Measurements from ENCODE around the gene ERBB2. TPM values are rescaled to one million over a fixed set of nuclear protein-coding genes. Genes with fewer than 3 reads are reported as not detected.
"Not testable (repeated sequence)": the region's sequence is repeated elsewhere in the genome, so short reads cannot be mapped to it uniquely, and the experiment has no call there.

Gene ERBB2
- total RNA-seq, 1 experiment from 2014 or later = 51.1 TPM

DNA sequence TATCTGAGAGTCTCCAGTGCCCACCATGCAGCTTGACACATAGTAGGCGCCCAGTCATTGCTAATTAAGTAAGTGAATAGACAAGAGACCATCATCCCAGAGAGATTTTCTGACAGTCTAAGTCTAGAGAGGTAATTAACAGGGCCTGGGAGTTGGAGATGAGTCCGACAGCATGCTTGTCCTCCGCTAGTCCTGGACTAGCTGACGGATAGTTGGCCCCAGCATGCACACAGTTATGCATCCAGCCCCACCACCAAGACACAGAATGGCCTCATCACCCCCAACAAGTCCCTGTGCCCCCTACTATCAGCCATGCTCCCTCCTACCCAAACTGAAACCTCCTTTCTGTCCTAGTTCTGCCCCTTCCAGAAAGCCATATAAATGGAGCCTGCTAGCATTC, 47.9 kb downstream of the ERBB2 start:
- no peak for DNase-seq (ENCODE audit: low read depth)
- in situ Hi-C loops (cut with HindIII; ENCODE audit: low pct_unique_long_range_greater_than_20kb, low sequenced_read_pairs) = no loop called here

DNA sequence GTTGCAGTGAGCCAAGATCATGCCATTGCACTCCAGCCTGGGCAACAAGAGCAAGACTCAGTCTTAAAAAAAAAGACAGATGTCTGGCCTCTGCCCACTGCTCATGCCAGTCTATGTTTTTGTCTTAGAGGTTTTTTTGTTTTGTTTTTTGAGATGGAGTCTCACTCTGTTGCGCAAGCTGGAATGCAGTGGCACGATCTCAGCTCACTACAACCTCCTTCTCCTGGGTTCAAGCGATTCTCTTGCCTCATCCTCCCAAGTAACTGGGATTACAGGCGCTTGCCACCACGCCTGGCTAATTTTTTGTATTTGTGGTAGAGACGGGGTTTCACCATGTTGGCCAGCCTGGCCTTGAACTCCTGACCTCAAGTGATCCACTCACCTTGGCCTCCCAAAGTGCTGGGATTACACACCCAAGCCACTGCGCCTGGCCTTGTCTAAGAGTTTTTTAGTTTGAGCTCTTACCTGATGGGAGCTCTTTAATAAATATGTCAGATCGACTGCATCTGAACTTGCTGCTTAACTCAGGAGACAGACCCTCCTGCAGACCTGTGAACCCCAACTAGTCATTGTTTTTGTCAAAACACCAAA, 48.7 kb downstream of the ERBB2 start:
- in situ Hi-C loops (cut with HindIII; ENCODE audit: low pct_unique_long_range_greater_than_20kb, low sequenced_read_pairs) = not testable (repeated sequence)

DNA sequence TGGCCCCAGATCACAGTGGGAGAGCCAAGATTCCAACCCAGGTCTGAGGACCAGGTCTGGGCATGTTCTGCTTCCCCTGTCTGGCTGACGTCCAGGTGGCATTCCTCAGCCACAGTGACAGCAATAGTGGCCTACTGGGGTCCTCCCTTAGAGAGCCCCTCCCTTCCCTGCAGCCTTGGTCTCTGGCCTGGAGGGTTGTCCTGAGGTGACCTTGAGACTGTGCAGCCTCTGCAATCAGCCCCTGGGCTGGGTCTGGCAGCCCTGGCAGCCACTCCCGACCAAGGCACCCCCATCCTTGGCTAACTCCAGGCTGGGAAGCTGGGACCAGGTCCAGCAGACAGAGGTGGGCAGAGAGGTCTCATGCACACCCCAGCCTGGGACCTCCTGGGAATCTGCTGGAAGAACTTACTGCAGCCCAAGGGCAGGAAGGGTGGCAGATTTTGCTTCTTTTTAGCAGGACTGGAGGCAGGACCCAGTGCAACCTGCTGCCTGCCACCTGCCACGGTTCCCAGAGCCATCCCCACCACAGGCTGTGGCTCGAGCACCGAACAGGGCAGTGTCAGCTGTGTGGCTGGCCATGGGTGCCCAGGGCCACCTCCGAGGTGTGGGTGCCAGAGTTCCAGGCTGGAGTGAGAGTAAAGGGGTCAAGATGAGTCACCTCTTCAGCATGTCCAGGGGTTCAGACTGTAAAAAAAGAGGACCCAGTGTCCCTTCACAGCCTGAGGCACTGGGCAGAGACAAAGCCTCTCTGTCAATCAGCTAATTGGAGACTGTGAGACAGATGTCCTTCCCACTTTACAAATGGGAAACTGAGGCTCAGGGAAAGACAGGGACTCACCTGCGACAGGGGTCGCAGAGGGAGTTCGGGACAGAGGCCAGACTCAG, 50.5 kb downstream of the ERBB2 start:
- DNase-seq (ENCODE audit: low read depth) = peak; percentile 50
- in situ Hi-C loops (cut with HindIII; ENCODE audit: low pct_unique_long_range_greater_than_20kb, low sequenced_read_pairs) = no loop called here

More for the DNA sequence above, 48.7 kb downstream of the ERBB2 start:
- not testable (repeated sequence) for DNase-seq (ENCODE audit: low read depth)

DNA sequence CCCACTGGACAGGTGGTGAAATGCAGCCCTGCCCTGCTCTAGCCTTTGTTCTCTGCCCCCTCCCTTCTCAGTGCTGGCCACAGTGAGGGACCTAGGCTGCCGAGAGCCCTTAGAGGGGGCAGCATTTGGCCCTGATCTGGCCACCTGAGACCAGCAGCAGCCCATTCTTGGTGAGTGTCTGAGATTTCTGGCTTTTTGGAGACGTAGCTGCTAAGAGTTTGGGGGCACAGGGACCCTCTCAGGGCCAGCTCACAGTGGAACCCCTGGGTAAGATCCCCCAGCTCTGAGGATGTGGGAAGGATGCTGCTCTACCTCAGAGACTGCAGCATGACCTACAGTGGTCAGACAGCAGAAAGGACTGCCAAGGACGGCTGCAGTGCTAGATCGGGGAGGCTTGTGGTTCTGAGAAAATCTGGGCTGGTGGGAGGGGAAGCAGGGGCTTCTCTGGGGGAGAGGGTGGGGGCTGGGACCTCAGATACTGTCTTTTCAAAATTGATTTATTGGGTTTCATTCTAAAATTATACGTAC, 51.2 kb downstream of the ERBB2 start:
- in situ Hi-C loops (cut with HindIII; ENCODE audit: low pct_unique_long_range_greater_than_20kb, low sequenced_read_pairs) = no loop called here

DNA sequence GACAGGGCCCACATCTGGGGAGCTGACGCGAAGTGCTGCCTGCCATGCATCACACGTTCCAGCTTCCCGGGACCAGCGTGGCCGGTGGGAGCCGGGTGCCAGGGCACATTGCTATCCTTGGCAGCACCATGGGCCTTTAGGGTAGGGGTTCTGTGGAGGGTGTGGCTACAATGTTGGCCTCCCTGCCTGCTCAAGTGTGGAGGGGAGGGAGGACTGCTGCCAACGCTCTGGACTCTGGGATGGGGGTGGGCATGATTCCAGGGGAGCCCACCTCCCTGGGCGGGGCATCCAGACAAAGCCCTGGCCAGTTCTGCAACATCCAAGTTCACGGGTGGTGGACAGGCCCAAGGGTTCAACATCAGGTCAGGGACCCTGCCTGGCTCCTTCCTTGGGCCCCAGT, 51.8 kb downstream of the ERBB2 start:
- in situ Hi-C loops (cut with HindIII; ENCODE audit: low pct_unique_long_range_greater_than_20kb, low sequenced_read_pairs) = no loop called here
- no peak for DNase-seq (ENCODE audit: low read depth)

More for the DNA sequence above, 51.2 kb downstream of the ERBB2 start:
- no peak for DNase-seq (ENCODE audit: low read depth)

DNA sequence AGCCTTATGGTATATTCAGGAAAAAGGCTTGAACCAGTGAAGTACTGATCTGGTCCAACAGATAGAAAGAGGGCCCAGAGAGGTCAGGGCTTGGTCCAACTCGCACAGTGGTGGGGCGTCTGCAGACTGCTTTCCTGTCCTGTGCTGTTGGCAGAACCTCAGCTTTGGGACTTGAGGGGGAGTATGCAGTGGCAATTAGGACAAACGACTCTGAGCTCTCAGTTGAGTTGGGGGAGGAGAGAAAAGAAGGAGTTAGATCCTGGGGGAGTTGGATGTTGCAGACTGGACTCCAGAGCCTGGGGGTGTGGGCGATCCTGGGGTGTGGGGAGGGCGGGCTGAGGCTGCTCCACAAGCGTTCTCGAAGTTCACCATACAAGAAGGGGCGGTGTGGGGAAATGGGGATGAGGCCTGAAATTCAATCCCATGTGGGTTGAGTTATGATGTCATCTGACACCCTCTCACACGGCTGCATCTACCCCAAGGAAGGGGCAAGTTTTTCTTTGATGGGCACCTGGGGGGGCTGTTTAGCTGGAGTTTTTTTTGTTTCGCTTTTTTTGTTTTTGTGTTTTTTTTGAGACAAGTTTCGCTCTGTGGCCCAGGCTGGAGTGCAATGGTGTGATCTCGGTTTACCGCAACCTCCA, 52.5 kb downstream of the ERBB2 start:
- in situ Hi-C loops (cut with HindIII; ENCODE audit: low pct_unique_long_range_greater_than_20kb, low sequenced_read_pairs) = no loop called here
- no peak for DNase-seq (ENCODE audit: low read depth)

DNA sequence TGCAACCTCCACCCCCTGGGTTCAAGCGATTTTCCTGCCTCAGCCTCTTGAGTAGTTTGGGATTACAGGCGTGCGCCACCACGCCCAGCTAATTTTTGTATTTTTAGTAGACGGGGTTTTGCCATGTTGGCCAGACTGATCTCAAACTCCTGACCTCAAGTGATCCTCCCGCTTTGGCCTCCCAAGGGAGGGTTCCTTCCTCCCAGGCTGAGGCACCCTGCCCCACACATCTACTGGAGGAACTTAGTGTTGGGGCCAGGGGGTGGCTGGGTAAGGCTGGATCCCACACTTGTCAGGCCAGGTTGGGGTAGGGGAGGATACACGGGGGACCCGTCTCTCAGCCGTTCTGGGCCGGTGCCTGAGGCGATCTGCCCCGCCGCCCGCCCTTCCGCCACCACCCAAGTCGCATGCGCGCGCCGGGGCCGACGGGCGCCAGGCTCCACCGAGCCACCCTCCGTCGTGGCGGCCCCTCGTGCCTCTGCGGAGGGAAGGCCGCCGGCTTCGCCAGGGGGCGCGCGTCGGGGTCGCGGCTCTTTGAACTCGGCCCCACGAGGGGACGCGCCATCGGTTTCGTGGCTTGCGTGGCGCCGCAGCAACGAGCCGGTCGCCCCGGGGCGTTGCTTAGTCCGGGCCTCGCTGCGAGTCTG, 53.8 kb downstream of the ERBB2 start:
- in situ Hi-C loops (cut with HindIII; ENCODE audit: low pct_unique_long_range_greater_than_20kb, low sequenced_read_pairs) = no loop called here
- DNase-seq (ENCODE audit: low read depth) = no peak

DNA sequence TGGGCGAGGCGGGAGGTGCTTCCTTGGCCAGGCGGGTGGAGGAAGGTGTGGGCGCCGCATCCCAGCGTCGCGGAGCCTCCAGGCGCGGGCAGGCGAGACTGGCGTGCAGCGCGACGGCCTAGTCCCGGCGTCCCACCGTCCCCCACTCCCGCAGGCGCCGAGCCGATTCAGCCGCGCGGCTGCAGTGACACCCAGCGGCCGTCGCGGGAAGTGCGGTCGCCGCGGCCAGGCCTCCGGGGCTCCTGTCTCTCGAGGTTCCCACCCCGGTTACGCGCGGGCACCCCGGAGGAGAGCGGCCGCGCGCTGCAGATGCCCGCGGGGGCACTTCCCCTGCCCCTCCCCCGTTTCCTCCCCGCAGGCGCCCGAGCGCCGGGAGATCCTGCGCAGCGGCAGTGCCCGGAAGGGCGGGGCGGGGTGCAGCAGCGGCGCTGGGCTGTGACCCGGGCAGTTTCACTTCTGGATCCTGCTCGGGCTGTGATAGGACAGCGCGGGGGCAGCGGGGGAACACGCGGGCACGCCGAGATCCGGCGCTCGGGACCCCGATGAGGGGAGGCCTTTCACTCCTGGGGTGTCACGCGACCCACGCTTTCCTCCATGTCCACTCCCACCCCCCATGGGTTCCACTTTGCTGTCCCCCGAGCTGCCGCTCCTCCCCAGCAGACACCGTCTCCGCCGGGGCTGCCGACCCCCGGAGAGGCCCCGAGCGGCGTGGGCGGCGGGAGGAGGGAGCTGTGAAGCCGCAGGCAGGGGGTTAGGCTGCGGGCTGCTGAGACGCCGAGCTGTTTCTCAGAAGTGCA, 54.5 kb downstream of the ERBB2 start:
- in situ Hi-C loops (cut with HindIII; ENCODE audit: low pct_unique_long_range_greater_than_20kb, low sequenced_read_pairs) = no loop called here
- DNase-seq (ENCODE audit: low read depth) = peak; percentile 99

DNA sequence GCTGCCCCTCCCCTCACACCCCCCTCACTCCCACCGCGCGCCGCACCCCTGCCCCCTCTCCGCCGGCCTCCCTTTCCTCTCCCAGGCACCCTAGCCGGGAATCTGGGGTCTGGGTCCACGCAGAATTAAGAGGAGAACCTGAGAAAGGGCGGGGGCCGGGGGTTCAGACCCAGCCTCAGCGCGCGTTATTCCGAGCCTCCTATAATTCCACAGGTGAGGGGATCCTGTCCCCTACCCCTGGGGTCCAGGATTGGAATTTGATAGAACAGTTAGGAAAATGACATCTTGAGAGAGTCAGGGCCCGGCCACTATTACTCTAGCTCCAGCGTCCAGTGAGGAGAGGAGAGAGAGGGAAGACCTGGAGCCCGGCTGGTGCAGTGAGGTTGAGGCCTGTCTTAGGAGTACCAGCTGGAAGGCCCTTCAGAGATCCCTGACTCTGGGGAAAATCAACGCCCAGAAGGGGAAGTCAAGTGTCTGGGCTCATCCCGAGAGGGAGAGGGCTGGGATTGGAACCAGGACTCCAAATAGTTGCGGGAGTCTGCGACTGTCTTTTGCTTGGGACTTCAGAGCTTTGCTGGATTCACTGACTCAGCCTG, 55.2 kb downstream of the ERBB2 start:
- in situ Hi-C loops (cut with HindIII; ENCODE audit: low pct_unique_long_range_greater_than_20kb, low sequenced_read_pairs) = no loop called here
- no peak for DNase-seq (ENCODE audit: low read depth)

DNA sequence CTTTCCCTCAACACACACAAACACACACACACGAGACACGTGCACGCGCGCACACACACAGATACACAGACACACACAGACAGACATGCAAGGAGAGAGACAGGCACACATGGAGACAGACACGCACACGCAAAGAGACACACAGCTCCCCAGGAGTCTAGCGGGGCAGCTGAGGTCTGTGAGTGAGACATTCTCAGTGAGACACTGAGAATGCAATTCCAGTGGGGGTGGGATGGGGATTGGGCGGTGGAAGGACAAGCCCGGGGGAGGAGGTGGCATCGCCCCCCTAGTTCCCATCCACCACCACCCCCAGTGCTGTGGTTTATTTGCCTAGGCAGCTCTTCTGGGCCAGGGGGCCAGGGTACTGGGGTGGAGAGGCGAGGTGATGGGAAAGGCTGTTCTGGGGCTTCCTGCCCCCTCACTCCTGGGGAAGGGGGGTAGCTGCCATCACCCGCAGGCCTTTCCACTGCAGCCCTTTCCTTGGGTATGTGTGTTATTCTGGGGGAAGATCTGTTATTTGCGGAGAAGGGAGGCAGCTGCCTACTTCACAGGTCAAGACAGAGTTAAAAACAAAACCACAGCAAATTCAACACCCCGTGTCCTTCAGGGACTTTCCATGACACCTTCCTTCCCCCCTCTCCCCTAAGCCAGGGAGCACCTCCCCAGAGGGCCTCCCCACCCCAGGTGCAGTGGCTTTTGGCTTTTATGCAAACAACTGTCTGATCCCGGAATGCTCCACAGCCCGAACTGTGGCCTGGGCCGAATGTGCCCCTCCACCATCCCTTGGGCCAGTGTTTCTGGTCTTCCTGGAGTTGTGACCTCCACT, 55.9 kb downstream of the ERBB2 start:
- no peak for DNase-seq (ENCODE audit: low read depth)
- in situ Hi-C loops (cut with HindIII; ENCODE audit: low pct_unique_long_range_greater_than_20kb, low sequenced_read_pairs) = no loop called here

DNA sequence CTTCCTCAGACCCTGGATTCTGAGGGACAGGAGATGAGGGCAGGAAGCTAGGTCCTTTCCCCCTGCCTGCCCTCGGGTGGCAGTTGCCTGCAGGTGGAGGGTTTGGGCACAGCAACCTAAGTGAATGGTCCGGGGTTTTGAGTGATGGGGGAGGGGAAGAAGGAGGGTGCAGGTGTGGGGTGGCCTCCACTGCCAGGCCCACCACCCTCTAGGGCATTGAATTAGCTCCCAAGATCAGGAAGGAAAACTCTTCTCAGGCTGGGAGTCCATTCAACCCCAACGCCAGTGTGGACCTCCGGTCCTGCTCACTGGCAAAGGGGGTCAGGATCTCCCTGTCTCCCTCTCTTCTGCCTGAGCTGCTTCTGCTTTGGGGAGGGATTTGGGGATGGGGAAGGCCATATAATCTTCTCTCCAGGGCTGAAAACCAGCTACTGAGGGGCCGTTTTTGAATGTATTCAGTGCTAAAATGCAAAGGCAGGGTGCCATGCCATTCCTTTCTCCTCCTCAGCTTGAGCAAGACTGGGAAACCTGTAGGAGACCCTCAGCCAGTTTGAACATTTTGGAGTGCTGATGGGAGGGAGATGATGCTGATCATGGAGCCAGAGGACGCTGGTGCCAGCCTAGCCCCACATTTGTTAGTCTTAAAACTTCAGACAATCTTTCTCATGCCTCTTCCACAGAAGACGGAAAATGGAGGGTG, 56.7 kb downstream of the ERBB2 start:
- in situ Hi-C loops (cut with HindIII; ENCODE audit: low pct_unique_long_range_greater_than_20kb, low sequenced_read_pairs) = no loop called here
- no peak for DNase-seq (ENCODE audit: low read depth)

DNA sequence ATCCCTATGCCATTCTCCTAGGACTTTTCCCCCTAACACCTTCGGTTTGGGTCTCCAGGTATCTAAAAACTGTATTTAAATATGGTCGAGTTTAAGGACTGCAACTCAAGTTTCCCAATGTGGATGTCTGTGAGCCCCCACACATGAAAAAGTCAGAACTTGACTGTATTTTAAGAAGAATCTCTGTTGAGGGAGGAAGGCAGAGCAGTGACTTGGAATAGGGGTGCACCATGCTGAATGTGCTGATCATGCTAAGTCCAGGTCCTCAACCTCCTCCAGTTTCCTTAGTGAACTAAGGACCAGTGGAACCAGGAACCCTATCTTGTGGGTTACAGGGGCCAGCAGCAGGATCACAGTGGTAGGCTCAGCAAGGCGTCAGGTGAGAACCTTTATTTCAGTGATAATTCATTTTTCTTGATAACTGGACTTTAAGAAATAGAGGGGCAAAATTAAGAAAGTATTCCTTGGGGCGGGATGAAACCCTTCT, 57.4 kb downstream of the ERBB2 start:
- in situ Hi-C loops (cut with HindIII; ENCODE audit: low pct_unique_long_range_greater_than_20kb, low sequenced_read_pairs) = no loop called here
- DNase-seq (ENCODE audit: low read depth) = no peak

DNA sequence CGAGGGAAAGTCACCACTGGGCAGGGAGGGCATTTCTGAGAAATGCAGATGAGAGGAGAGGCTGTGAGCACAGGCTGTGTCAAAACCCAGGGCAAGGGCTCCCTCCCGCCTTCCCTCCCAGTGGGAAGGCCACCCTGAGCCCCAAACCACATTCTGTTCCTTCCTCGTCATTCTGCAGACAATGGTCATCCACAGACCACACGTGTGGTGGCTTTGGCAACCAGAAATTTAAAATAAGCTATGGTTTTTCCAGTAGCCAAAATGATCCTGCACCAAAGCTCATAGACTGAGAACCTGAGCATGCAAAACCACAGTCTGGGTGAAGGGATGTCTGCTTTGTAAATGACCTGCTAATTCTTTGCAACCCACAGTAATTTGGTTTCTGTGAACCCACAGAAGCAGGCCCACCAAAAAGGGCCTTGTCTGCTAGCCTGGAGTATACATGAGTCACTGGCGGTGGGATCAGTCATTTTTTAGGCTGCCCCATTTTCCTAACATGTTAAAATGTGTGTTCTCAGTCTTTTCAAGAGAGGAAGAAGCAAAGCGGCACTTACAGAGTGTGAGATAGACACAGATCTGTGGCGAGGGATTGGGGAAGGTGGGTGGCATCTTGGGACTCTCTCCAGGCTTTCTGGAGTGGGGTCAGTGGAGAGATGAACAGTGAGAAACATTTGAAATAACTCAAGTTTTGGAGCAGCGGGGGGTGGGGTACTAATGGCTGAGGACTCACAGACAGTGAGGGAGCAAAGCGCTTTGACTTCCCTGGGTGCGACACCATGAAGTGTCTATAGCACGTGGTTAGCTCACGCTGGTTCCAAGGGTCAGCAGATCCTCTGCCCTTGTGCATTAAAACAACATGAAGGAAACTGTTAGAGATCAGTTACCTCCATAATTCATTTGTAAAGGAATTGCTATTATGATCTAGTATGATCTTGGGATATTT, 58.3 kb downstream of the ERBB2 start:
- DNase-seq (ENCODE audit: low read depth) = no peak
- in situ Hi-C loops (cut with HindIII; ENCODE audit: low pct_unique_long_range_greater_than_20kb, low sequenced_read_pairs) = no loop called here

DNA sequence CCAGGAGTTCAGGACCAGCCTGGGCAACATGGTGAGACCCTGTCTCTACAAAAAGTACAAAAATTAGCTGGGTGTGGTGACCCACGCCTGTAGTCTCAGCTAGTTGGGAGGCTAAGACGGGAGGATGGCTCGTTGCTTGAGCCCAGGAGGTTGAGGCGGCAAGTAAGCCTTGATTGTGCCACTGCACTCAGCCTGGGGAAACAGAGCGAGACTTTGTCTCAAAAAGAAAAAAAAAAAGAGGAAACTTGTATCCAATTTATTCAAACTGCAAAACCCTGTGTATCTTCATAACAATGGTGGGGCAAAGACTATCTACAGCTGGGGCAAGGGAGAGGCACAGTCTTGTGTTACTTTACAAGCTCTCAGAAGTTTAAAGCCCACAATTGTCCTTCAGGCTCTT, 59.3 kb downstream of the ERBB2 start:
- in situ Hi-C loops (cut with HindIII; ENCODE audit: low pct_unique_long_range_greater_than_20kb, low sequenced_read_pairs) = no loop called here
- DNase-seq (ENCODE audit: low read depth) = no peak

DNA sequence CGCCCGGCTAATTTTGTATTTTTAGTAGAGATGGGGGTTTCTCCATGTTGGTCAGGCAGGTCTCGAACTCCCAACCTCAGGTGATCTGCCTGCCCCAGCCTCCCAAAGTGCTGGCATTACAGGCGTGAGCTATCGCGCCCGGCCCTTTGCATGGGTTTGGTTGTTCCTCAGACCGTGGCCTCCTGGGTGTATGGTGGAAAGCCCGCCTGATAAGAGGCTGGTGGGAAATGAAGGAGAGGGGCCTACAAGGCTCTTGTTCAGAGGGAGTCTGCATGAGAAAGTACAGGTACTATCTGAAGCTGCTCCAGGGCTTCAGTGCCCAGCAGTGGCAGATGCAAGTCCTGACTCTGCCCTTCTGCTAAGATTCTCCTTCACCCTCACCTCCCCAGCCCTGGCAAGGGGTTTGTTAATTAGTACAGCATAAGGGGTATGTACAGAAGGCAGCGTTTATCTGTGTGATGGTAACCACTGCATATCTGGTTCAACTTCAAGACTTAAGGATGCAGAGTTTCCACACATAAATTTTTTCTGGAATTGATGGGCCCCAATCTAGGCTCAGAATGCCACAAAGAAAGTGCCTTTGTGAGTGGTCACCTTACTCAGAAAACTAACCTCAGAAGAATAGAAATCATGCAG, 62.1 kb downstream of the ERBB2 start:
- DNase-seq (ENCODE audit: low read depth) = no peak
- in situ Hi-C loops (cut with HindIII; ENCODE audit: low pct_unique_long_range_greater_than_20kb, low sequenced_read_pairs) = no loop called here

Measured in Caki2 (cell line).